Fibroblast of peridontal ligament (primary cell): ENCODE results near the gene MESD.

Experiments used
- DNase-seq: peaks from one replicate; pipeline ENCODE4 v3.0.0-alpha.2; 2010; ENCODE audit errors: extremely low read depth

MESD gene

DNA sequence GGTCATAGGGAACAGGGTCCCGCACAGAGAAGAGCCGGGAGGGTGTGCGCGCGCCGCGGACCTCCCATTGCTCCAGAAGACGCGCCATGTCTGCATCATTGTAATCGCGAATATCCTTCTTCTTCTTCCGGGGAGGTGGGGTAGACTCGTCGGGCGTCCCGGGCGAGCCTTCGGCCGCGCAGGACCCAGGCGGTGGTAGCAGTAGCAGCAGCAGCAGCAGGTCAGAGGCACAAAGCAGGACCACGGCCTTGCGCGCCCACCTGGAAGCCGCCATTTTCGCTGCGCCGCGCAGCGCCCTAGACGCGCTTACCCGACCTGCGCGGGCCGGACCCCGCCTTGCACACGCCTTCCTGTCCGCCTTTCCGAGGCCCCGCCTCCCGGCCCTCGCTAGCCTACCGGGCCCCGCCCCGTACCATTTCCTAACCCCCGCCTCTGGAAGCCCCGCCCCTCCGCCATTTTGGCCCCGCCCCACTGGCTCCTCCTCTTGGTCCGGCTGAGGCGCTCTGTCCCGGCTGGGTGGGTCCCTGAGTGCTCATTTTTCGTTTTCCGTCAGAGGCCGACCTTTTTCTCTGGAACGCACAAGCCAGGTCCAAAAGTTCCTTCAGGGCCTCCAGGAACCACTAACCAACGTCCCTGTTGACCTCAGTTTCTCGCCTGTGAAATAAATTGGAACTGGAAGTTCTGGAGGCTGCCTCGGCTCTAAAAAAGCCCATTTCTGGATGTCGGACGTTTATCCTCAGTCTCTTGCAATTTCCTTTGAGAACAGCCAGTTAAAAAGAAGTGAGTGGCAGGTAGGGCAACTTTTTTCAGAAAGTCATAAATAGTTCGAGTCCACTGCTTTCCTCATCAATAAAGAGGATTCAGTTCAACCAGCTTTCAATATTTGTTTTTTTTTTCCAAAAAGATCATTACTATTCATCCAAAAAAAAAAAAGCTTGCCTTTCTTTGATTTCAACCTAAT lies at the start of gene MESD:
Gene MESD (minus strand): TSS at position 302 of the 961 bp plus-strand sequence. CDS start 28 bp downstream, at position 274.
- DNase-seq: peak; percentile 93

DNA sequence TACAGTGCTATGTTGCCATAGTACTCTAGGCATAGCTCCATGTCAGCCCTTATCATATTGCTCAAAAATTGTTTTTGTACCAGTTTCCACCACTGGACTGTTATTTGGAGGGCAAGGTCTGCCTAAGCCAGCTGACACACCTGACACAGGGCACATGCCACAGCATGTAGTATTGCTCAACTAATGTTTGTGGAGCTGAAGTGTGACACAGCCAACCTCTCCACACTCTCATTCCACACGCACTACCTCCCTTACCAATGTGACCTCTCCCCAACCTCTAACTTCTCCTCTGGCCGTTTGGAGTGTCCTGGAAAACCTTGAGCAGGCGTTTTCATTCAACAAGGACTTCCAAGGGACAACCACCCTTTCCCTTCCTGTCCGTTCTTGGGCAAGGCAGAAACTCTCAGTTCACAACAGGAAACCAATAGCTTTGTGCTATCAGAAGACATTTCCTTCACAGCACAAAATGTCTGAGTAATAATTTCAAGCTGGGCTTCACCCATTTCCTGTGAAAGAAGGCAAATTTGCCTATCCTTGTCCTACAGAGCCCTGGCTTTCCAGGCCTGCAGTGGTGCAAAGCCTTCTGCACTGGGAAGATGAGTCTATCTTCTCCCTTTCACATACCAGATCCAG lies 49.5 kb upstream of the MESD start:
- no peak for DNase-seq

DNA sequence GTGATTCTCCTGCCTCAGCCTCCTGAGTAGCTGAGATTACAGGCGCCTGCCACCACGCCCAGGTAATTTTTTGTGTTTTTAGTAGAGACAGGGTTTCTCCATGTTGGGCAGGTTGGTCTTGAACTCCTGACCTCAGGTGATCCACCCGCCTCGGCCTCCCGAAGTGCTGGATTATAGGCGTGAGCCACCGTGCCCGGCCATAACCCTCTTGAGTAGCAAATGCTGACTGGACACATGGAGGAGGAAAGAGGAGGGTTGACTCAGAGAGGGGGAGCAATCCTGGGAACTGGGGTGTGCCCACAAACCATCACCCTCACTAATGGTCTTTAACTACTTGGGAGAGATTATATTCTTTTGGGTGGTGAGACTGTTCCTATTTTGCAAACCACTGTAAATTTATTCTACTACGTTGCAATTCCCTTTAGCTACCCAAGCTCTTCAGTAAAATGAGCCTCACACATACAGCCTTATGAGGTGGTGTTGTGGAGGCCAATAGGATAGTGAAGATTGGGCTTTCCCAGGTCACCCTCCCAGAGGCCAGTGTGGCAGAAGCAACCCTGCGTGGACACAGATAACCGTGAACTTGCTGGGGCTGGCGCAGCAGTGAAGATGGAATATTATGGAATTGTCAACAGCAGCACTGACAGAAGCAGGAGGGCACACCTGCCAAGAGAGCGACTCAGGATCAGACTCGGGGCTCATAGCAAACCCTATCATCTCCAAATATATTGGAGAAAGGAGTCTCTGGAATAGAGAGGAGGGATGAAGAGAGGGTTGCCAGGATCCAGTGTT lies 48.5 kb upstream of the MESD start:
- no peak for DNase-seq

- no peak for DNase-seq
Measured at GRCh38 chr15:81033508-81033907, 43.9 kb upstream of the MESD start.

- no peak for DNase-seq
Measured at GRCh38 chr15:81032818-81033217, 43.2 kb upstream of the MESD start.

DNA sequence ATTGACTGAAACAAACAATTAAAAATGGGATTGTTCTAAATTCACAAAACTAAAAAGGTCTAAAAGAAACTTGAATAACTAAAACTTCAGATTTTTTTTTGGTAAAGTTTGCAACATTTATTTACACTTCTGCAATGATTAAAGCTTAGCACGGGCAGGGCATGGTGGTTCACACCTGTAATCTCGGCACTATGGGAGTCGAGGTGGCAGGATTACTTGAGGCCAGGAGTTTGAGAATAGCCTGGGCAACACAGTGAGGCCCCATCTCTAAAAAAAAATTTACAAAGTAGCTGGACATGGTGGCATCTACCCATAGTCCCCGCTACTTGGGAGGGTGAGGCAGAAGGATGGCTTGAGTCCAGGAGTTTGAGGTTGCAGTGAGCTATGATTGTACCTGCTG lies 42.7 kb upstream of the MESD start:
- DNase-seq: no peak

DNA sequence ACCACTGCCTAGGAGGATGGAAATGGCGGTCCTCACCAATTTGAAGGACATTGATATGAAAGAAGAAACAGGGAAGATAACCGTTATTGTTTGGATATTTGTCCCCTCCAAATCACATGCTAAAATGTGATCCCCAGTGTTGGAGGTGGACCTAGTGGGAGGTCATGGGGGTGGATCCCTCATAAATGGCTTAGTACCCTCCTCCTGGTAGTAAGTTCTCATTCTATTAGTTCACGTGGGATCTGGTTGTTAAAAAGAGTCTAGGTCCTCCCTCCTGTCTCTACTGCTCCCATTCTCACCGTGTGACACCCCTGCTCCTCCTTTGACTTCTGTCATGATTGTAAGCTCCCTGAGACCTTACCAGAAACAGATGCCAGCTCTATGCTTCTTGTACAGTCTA lies 41.6 kb upstream of the MESD start:
- DNase-seq: no peak

- DNase-seq: no peak
Measured at GRCh38 chr15:81030301-81030750, 40.7 kb upstream of the MESD start.

- DNase-seq: peak; percentile 29
Measured at GRCh38 chr15:81029414-81030300, 40.0 kb upstream of the MESD start.

- DNase-seq: no peak
Measured at GRCh38 chr15:81026836-81027599, 37.4 kb upstream of the MESD start.

GRCh38 chr15:81025721-81026370 lies 36.2 kb upstream of the MESD start:
- DNase-seq: no peak

- no peak for DNase-seq
Measured at GRCh38 chr15:81024936-81025335, 35.3 kb upstream of the MESD start.

DNA sequence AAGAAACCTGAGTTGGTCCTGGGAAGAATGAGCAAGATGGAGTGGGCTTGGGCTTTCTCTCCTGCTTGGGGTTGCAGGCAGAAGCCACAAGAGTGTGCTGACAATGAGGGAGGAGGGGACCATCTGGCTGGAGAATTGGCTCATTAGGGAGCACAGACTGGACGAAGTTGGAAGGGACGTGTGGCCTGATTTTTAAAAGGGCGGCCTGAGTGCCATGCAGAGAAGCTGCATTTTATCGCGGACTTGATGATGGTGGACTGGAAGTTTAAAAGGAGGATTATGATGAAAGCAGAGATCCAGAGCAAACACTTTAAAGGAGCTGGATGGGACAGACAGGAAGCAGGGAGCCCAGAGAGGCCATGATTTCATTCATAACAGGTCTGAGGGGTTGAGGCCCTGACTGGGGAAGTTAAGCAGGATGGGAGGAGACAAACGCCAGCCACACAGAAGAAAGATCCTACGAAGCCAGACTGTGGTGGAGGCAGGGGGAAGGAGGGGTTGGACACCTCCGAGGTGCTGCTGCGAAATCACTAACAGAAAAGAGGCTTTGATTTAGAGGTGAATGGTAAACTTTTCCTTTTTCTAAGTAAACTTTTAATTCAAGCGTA lies 34.8 kb upstream of the MESD start:
- DNase-seq: no peak

DNA sequence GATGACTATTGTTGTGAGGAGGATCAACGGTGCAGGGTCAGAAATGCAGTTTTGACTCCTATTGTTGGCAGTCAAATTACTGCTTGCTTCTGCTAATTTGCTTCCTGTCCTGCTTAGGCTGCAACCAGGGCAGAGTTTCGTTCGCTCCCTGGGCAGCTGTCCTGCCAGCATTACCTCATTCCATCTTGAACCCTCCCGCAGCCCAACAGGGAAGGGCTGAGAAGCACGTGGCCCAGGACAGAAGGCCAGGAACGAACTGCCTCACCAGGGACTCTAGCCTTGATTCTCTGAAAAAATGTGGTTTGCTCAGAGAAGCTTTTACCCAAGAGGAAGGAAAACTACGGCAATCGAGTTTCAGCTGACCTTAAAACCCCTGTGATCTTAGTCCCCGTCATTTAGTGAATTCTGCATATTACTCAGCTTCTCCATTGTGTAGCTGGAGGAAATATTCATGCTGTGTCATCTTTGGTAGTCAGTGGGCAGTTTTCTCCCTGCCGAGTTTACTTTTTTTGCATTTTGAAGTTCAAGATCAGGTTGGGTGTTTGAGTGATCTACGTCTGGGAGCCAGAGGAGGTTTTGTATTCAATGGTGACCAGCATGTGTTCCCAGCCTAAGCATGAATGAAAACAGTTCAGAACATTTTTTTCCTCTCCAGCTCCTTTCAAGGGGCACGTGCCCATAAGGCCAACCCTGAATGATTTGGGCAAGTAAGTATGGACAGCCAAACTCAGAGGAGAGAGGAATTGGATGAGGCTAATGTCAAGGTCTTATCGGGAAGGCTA lies 34.1 kb upstream of the MESD start:
- DNase-seq: peak; percentile 89

DNA sequence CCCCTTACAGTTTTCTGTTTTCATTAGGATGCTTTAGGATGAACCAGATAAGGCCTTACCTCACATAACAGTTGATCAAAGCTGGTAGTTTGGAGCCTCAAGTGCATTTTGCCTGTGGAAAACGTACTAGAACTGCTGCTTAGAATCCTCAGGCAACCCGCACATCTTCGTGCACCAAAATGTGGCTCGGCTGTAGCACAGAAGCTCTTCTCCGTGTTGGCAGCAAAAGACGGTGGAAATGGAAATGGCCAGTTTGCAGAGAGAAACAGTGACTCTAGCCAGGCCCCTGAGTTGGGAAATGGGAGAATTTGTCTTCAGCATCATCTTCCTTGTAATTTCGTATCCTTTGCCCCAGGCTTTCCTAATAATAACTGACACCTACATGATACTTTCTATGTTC lies 31.7 kb upstream of the MESD start:
- no peak for DNase-seq

DNA sequence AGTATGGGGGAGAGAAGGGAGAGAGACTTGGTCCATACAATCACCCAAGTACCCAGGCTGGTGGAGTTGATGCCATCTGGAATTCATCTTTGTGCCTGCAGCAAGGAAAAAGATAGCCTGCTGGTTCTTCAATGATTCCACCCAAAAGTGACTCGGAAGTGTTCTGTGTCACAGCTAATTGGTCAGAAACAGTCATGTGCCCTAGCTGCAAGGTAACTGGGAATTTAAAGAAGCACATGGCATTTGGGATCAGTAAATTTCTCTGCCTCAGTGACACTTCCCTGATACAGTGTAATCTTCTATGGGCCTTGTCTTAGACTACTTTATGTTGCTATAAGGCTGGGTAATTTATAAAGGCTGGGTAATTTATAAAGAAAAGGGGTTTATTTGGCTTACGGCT lies 28.6 kb upstream of the MESD start:
- DNase-seq: no peak

GRCh38 chr15:81016489-81017068 lies 27.0 kb upstream of the MESD start:
- DNase-seq: no peak
